GM13976 (cell line): ENCODE measurements around the gene MPZL1.

Source experiments
- DNase-seq: peaks from one replicate; pipeline ENCODE4 v3.0.0; 2012; ENCODE audit warnings: low spot score
- CTCF ChIP-seq: IDR thresholded peaks from 2 replicates; pipeline ENCODE4 v1.5.1; 2012; ENCODE audit warnings: borderline replicate concordance, mild to moderate bottlenecking; ENCODE audit not compliant: insufficient read depth; ENCODE audit errors: extremely low read depth, missing control alignments, control extremely low read depth
- in situ Hi-C: fragments of 300-500 bp; cut with MboI; formaldehyde crosslinking; loops from one replicate; pipeline ENCODE4 v1.12.0; 2022; ENCODE audit warnings: low sequenced_read_pairs, mixed read lengths, inconsistent platforms; ENCODE audit not compliant: unreplicated experiment

MPZL1 gene

GRCh38 chr1:167790117-167790516 lies 68.3 kb downstream of the MPZL1 start:
- no peak for TF ChIP-seq CTCF
- no peak for DNase-seq
- in situ Hi-C loops: no loop called here

GRCh38 chr1:167791281-167792187 lies 69.8 kb downstream of the MPZL1 start:
- TF ChIP-seq CTCF: no peak
- DNase-seq: no peak
- in situ Hi-C loops: no loop called here

GRCh38 chr1:167792188-167792565 lies 70.4 kb downstream of the MPZL1 start:
- DNase-seq: no peak
- TF ChIP-seq CTCF: no peak
- in situ Hi-C loops: no loop called here

- no peak for TF ChIP-seq CTCF
- DNase-seq: no peak
- in situ Hi-C loops: no loop called here
Measured at GRCh38 chr1:167794043-167794442, 72.3 kb downstream of the MPZL1 start.

- no peak for TF ChIP-seq CTCF
- in situ Hi-C loops: no loop called here
- no peak for DNase-seq
Measured at GRCh38 chr1:167795810-167796740, 74.3 kb downstream of the MPZL1 start.

GRCh38 chr1:167797015-167797414 lies 75.2 kb downstream of the MPZL1 start:
- in situ Hi-C loops: no loop called here
- TF ChIP-seq CTCF: no peak
- no peak for DNase-seq
